ENCODE results near the gene CUL1. TPM values are rescaled to one million over a fixed set of nuclear protein-coding genes. Genes with fewer than 3 reads are reported as not detected.

Gene CUL1
- total and polyA plus RNA-seq, 2 experiments from 2014 or later = 35.6 to 71.3 TPM

- H3K36me3 Mint-ChIP-seq (ENCODE audit: low read depth) = 0 out of 3 replicates have a peak, but pooled peaks cover 3% of the 10 kb centered on the region
- no peak overlapping the region for H3K27ac Mint-ChIP-seq
These were observed 16.9 kb upstream of the CUL1 start for GRCh38 chr7:148681821-148682220.

More at GRCh38 chr7:148681821-148682220, 16.9 kb upstream of the CUL1 start:
- no peaks in the 10 kb centered on the region for H3K9me2 ChIP-seq (ENCODE audit: insufficient read depth)
- H3K4me2 ChIP-seq = no peak overlapping the region
- H3K27me3 Mint-ChIP-seq (ENCODE audit: insufficient read depth, low read depth, poor library complexity) = peaks cover 2% of the 10 kb centered on the region
- ATAC-seq (no peak), DNase-seq (ENCODE audit: low spot score) (no peak)
- no peaks in the 10 kb centered on the region for H3K79me2 ChIP-seq (replicated peaks; ENCODE audit: insufficient read depth)
- no peak overlapping the region for H3K27ac ChIP-seq (ENCODE audit: low read depth)
- H3F3A ChIP-seq (replicated peaks; ENCODE audit: low read depth) = no peaks in the 10 kb centered on the region
- H3K27me3 ChIP-seq (ENCODE audit: insufficient read depth) = no peaks in the 10 kb centered on the region
- no peaks in the 10 kb centered on the region for H3K36me3 ChIP-seq (ENCODE audit: insufficient read depth)
- H3K9me3 Mint-ChIP-seq = peaks cover 14% of the 10 kb centered on the region
- H3K4me3 Mint-ChIP-seq = no peak overlapping the region
- H3K4me1 ChIP-seq (ENCODE audit: insufficient read depth) = no peaks in the 10 kb centered on the region
- no peaks in the 10 kb centered on the region for H4K20me1 ChIP-seq (replicated peaks; ENCODE audit: insufficient read depth)
- H3K4me1 Mint-ChIP-seq = no peaks in the 10 kb centered on the region
- TF ChIP-seq, protein P1, sequence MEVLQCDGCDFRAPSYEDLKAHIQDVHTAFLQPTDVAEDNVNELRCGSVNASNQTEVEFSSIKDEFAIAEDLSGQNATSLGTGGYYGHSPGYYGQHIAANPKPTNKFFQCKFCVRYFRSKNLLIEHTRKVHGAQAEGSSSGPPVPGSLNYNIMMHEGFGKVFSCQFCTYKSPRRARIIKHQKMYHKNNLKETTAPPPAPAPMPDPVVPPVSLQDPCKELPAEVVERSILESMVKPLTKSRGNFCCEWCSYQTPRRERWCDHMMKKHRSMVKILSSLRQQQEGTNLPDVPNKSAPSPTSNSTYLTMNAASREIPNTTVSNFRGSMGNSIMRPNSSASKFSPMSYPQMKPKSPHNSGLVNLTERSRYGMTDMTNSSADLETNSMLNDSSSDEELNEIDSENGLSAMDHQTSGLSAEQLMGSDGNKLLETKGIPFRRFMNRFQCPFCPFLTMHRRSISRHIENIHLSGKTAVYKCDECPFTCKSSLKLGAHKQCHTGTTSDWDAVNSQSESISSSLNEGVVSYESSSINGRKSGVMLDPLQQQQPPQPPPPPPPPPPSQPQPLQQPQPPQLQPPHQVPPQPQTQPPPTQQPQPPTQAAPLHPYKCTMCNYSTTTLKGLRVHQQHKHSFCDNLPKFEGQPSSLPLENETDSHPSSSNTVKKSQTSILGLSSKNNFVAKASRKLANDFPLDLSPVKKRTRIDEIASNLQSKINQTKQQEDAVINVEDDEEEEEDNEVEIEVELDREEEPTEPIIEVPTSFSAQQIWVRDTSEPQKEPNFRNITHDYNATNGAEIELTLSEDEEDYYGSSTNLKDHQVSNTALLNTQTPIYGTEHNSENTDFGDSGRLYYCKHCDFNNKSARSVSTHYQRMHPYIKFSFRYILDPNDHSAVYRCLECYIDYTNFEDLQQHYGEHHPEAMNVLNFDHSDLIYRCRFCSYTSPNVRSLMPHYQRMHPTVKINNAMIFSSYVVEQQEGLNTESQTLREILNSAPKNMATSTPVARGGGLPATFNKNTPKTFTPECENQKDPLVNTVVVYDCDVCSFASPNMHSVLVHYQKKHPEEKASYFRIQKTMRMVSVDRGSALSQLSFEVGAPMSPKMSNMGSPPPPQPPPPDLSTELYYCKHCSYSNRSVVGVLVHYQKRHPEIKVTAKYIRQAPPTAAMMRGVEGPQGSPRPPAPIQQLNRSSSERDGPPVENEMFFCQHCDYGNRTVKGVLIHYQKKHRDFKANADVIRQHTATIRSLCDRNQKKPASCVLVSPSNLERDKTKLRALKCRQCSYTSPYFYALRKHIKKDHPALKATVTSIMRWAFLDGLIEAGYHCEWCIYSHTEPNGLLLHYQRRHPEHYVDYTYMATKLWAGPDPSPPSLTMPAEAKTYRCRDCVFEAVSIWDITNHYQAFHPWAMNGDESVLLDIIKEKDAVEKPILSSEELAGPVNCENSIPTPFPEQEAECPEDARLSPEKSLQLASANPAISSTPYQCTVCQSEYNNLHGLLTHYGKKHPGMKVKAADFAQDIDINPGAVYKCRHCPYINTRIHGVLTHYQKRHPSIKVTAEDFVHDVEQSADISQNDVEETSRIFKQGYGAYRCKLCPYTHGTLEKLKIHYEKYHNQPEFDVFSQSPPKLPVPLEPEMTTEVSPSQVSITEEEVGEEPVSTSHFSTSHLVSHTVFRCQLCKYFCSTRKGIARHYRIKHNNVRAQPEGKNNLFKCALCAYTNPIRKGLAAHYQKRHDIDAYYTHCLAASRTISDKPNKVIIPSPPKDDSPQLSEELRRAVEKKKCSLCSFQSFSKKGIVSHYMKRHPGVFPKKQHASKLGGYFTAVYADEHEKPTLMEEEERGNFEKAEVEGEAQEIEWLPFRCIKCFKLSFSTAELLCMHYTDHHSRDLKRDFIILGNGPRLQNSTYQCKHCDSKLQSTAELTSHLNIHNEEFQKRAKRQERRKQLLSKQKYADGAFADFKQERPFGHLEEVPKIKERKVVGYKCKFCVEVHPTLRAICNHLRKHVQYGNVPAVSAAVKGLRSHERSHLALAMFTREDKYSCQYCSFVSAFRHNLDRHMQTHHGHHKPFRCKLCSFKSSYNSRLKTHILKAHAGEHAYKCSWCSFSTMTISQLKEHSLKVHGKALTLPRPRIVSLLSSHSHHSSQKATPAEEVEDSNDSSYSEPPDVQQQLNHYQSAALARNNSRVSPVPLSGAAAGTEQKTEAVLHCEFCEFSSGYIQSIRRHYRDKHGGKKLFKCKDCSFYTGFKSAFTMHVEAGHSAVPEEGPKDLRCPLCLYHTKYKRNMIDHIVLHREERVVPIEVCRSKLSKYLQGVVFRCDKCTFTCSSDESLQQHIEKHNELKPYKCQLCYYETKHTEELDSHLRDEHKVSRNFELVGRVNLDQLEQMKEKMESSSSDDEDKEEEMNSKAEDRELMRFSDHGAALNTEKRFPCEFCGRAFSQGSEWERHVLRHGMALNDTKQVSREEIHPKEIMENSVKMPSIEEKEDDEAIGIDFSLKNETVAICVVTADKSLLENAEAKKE (CRISPR knock-in tag; IDR thresholded peaks at IDR 0.05) = no peak
- no peak for TF ChIP-seq CTCF (conservative IDR thresholded peaks at IDR 0.05; ENCODE audit: low read depth in 2 of 2)
- no peak for TF ChIP-seq STAT1 (IDR thresholded peaks at IDR 0.05; ENCODE audit: unreplicated experiment)
- no peak for TF ChIP-seq EZH2phosphoT487 (IDR thresholded peaks at IDR 0.05; ENCODE audit: unreplicated experiment)
- no peak for TF ChIP-seq CREB1 (CRISPR knock-in tag; IDR thresholded peaks at IDR 0.05; ENCODE audit: low read depth)
- no peak for TF ChIP-seq ZNF331 (CRISPR knock-in tag; IDR thresholded peaks at IDR 0.05; ENCODE audit: low read depth)
- TF ChIP-seq, protein P2, sequence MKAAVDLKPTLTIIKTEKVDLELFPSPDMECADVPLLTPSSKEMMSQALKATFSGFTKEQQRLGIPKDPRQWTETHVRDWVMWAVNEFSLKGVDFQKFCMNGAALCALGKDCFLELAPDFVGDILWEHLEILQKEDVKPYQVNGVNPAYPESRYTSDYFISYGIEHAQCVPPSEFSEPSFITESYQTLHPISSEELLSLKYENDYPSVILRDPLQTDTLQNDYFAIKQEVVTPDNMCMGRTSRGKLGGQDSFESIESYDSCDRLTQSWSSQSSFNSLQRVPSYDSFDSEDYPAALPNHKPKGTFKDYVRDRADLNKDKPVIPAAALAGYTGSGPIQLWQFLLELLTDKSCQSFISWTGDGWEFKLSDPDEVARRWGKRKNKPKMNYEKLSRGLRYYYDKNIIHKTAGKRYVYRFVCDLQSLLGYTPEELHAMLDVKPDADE (IDR thresholded peaks at IDR 0.05) = no peak
- no peak for TF ChIP-seq ZNF114 (CRISPR knock-in tag; IDR thresholded peaks at IDR 0.05)
- TF ChIP-seq, protein P3, sequence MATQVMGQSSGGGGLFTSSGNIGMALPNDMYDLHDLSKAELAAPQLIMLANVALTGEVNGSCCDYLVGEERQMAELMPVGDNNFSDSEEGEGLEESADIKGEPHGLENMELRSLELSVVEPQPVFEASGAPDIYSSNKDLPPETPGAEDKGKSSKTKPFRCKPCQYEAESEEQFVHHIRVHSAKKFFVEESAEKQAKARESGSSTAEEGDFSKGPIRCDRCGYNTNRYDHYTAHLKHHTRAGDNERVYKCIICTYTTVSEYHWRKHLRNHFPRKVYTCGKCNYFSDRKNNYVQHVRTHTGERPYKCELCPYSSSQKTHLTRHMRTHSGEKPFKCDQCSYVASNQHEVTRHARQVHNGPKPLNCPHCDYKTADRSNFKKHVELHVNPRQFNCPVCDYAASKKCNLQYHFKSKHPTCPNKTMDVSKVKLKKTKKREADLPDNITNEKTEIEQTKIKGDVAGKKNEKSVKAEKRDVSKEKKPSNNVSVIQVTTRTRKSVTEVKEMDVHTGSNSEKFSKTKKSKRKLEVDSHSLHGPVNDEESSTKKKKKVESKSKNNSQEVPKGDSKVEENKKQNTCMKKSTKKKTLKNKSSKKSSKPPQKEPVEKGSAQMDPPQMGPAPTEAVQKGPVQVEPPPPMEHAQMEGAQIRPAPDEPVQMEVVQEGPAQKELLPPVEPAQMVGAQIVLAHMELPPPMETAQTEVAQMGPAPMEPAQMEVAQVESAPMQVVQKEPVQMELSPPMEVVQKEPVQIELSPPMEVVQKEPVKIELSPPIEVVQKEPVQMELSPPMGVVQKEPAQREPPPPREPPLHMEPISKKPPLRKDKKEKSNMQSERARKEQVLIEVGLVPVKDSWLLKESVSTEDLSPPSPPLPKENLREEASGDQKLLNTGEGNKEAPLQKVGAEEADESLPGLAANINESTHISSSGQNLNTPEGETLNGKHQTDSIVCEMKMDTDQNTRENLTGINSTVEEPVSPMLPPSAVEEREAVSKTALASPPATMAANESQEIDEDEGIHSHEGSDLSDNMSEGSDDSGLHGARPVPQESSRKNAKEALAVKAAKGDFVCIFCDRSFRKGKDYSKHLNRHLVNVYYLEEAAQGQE (IDR thresholded peaks at IDR 0.05; ENCODE audit: unreplicated experiment) = no peak
- no peak for TF ChIP-seq NANOG (IDR thresholded peaks at IDR 0.05; ENCODE audit: borderline replicate concordance)
- no peak for TF ChIP-seq JUNB (IDR thresholded peaks at IDR 0.05; ENCODE audit: unreplicated experiment)
- TF ChIP-seq EZH2 (IDR thresholded peaks at IDR 0.05; ENCODE audit: low read depth, unreplicated experiment) = no peak
- TF ChIP-seq POLR2AphosphoS5 (IDR thresholded peaks at IDR 0.05; ENCODE audit: low read depth) = no peak
- no peak overlapping the region for H2AFZ ChIP-seq
- H3K4me3 ChIP-seq = no peak overlapping the region
